Cardiac septum (tissue), 1 donor: ENCODE measurements around the gene NTPCR. TPM values are rescaled to one million over a fixed set of nuclear protein-coding genes. Genes with fewer than 3 reads are reported as not detected.
"Not testable (repeated sequence)": the region's sequence is repeated elsewhere in the genome, so short reads cannot be mapped to it uniquely, and the experiment has no call there.

ENCODE experiments used
- DNase-seq: peaks from one replicate; pipeline ENCODE4 v3.0.0-alpha.2; 2020; ENCODE audit warnings: low spot score
- intact Hi-C: fragments of 100-400 bp; cut with DNase I; formaldehyde crosslinking; loops from one replicate; pipeline ENCODE4 v1.14.0; 2022
- long read RNA-seq: library from polyadenylated mRNA; unstranded; transcript quantifications from one replicate; pipeline ENCODE4 v2.0.0, GENCODE V29; 2021
- total RNA-seq: library from RNA; stranded (reverse); fragmentation: NEBNext Ultra II Directional; extraction: Animal tissue kit (Norgen Biotek cat#: 25700); gene quantifications from one replicate; pipeline ENCODE4 v1.2.1, GENCODE V29; 2021
- donor health status: DM: no; HTN: no; CAD: no.

The NTPCR gene, protein sequence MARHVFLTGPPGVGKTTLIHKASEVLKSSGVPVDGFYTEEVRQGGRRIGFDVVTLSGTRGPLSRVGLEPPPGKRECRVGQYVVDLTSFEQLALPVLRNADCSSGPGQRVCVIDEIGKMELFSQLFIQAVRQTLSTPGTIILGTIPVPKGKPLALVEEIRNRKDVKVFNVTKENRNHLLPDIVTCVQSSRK
- 47.1 TPM for total RNA-seq
- long read RNA-seq, full-length matches to known transcripts = 40 of 45 reads
- long read RNA-seq, partial matches to known transcripts = 1 of 45 reads
- long read RNA-seq, other reads (novel, unspliced or antisense) = 4 of 45 reads

DNA sequence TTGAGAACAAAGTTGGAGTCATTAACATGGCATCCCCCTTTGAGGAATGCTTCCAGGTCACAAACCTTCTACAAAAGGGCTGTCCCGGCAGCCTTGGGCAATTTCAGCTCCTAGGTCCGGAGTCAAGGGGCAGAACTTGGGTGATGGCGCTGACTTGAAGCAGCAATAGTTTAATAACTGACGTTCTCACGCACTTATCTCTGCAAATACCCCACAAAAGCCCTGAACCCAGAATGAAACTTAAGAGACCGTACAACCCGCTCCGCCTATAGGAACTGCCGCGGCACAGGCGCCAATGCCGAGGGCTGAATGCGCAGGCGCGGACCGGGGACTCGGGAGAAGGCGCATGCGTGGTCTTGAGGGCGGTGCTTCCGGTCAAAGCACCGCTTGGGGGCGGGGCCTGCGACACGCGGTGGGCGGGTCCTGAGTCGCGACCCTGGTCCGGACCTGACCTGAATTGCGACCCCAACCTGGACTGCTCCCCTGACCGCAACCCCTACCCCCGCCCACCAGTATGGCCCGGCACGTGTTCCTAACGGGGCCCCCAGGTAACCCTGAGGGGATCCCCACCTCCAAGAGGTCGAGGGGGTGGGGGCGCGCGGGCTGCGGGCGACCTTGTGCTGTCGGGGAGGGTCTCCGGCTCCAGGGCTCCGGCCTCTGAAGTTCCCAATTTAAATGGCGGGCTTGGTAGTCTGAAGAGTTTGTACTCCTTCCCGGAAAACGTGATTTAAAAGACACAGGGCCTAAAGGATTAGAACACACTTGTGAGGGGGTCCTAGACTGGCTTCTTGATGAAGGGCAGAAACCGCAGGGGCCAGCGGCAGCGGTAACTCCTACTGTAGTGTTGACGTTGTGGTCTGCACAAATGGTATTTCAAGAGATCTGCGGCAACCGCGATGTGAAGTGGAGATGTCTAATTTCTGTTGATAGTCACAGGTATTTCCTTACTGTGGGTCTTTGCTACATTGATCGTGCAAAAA lies at the start of gene NTPCR:
Gene NTPCR (plus strand): TSS at position 415 of the 980 bp plus-strand sequence. CDS start 100 bp downstream, at position 515.
- DNase-seq = peak; percentile 97
- intact Hi-C loops = loop anchor here (5.0 kb wide), 2 partner anchors 143 to 318 kb away; partner anchors contain the start of genes MAP10 and SIPA1L2

DNA sequence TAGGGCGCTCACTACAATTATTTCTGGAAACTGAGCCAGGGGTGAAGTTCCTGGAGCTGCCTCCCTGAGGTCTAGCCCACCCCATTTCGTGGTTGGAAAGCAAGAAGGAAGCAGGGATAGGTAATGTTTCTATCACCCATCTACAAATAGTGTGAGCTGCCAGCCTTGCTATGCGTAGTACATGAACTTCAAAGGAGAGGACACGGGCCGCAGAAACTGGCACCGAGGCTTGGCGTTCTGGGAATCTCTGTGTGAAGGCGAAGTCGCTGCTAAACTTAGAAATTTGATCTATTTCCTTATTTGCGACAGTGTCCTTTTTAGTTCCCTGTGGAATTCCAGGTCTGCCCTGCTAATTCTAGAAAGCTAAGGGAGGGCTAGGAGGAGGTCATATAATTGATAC lies 49.6 kb upstream of the NTPCR start:
- no peak for DNase-seq
- intact Hi-C loops = no loop called here

DNA sequence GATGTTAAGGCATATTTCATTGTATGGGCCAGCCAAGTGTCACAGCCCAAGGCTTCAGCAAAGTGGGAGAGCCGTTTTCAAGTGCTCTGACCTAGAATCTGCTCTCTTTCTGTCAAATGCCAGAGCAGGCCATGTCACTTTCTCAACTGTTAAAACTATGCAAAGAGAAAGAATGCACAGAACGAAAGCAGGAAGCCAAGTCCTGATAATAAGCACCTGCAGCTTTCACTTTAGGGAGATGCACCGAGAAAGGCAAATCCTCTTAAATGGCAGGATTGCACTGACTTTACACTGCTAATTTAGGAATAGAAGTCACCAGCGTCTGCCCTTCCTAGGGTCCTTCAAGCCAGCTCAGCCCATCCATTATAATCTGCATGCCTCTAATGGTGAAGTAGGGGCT lies 49.2 kb upstream of the NTPCR start:
- DNase-seq = no peak
- intact Hi-C loops = no loop called here

DNA sequence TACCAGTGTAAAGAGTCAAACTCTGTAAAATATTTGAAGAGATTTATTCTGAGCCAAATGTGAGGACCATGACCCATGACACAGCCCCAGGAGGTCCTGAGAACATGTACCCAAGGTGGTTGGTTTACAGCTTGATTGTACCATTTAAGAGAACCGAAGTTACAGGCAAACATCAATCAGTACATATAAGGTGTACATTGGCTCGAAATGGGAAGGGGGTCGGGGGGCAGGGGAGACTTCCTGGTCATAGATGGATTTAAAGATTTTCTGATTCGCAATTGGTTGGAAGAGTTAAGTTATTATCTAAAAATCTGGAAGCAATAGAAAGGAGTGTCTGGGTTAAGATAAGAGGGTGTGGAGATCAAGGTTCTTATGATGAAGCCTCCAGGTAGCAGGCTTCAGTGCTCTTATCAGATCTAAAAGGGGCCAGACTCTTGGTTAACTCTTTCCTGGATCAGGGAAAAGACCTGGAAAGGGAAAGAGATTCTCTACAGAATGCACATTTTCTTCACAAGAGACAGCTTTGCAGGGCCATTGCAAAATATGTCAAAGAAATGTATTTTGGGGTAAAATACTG lies 47.5 kb upstream of the NTPCR start:
- no peak for DNase-seq
- intact Hi-C loops = no loop called here

DNA sequence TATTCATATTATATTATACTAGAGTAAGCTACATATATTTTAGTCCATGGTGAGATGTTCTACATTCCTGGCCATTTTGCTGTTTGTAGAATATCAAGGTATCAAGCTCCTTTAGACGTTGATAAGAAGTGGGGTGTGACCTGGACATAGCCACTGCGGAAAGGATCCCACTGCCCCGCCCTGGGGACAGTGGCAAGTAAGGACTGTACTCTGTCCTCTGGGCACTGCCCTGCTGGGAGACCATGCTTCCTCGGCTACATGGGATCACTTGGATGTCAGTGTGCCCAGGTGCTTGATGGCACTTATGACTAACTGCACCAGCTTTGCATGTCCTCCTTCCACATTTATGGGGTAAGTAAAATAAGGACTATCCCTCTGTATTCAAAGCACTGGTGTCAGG lies 46.3 kb upstream of the NTPCR start:
- no peak for DNase-seq
- intact Hi-C loops = no loop called here

DNA sequence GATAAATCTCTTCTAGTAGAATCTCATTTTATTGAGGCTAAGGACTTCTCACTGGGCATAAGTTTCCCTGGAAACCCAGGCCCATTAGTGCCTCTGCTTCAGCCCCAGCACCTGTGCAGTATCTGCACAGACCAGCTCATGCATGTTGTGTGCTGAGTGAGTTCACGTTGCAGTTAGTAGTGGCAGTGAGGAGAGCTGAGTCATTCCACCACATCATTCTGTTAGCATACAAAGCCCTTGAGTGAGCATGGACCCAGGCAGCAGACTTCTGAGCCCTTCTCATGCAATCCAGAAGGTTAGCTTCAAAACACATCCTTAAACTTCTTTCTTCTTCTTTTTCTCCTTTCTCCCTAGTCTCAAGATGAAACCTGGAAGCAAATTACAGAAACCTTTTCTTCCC lies 45.8 kb upstream of the NTPCR start:
- no peak for DNase-seq
- intact Hi-C loops = no loop called here

DNA sequence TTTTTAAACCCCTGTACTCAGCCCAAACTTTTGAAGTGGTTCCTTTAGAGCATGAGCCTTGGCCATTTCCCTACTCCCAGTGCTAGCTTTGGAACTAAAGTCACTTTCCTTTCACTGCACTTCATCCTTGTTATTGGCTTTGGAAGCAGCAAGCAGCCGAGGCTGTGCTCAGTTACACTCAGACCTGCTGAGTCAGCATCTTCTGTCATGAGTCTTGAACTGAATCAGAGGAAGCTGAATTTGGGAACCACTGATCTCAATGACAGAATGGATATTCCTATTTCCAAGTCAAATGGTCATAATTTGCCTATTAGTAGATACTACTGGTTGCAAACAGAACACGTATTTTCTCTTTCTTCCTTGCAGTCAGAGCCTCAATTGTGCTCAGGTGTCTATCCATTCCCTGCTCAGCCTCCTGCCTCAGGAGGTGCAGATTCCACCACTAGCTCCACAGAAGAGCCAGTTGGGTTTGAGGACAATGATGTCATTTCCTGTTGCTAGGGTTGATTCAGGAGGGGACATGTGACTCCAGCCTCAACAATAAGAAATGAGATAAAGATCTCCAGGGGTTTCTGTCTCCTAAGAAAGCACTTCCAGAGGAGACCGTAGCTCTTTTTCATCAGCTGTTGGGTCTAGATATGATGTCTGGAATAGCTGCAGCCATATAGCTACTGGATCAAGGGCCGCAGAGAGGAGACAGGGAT lies 44.9 kb upstream of the NTPCR start:
- intact Hi-C loops = loop anchor here (5.0 kb wide), 1 partner anchor 93 kb away; no protein-coding TSS in a partner anchor

DNA sequence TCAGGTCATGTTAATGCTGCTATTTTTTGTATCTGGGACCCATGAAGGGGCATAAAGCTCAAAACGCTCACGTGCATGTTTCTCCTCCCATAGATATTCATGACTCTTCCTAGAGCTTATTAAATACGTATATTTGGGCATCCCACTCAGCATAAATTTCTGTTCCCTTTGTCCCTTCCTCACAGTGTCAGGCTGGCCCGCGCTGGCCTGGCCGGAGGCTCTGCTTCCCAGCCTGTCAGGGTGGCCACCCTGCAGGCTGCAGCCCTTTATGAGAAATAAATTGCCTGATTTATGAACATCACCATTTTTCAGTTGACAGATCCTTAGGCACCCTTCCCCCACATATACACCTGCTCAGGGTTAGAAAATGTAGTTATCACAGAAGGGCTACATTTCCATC lies 44.0 kb upstream of the NTPCR start:
- intact Hi-C loops = loop anchor here (5.0 kb wide), 1 partner anchor 94 kb away; no protein-coding TSS in a partner anchor
- DNase-seq = no peak

More for the DNA sequence above, 44.9 kb upstream of the NTPCR start:
- DNase-seq = no peak

DNA sequence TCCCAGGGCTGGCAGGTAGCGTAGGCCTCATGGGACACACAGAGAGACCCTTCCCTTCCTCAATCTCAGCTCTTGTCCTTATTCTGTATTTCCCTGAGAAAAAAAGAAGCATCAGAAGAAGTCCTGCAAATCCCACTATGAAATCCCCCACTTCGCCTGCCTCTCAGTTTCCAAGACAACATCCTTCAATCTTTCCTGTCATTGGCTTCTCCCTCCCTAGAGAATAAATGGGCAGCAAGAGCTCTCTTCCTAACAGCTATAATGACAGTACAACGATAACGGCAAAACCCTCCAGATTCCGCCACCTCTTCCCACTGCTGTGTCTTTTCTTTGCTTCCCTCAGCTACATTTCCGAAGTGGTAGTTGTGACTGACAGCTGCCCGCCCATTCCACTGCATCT lies 41.6 kb upstream of the NTPCR start:
- intact Hi-C loops = loop anchor here (5.0 kb wide), 1 partner anchor 97 kb away; no protein-coding TSS in a partner anchor
- DNase-seq = no peak

DNA sequence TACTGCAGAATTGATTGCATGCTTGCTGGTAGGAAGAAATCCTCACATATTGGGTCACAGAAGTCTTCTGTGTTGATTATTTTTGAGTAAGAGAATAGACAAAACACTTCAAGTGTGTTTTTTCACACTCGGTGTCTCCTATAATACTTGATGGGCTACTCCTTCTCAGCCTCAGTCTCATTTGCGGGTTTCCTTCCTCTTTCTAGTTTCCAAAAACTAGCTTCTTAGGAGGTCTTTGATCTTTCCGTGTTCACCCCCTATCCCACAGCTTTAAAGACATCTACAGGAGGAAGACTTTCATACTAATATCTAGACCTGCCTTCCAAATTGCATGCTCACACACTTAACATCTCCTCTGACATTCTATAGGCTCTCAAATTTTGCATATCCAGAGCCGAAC lies 40.7 kb upstream of the NTPCR start:
- intact Hi-C loops = loop anchor here (5.0 kb wide), 1 partner anchor 97 kb away; no protein-coding TSS in a partner anchor

DNA sequence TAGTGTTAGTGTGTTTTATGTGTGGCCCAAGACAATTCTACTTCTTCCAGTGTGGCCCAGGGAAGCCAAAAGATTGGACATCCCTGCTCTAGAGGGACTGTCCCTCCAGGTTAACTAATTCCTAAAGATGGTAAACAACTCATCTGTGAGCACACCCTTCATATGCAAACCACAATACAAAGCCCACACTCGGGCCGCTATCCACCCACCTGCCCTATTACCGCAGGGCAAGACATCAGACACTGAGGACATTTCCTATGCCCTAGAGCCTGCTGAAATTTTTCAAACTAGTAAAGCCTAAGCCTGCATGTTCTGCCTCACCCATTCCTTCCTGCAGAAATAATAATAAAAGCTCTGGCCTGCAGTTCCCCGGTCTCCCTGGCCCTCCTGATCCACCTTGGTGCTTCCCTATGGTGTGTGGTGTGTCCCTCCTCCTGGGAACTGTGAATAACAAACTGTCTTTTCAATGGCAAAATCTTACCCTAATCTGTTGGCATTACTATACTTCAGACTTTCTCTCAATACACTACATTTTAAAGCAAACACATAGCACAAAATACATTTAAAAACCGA lies 39.3 kb upstream of the NTPCR start:
- intact Hi-C loops = no loop called here
- no peak for DNase-seq

More for the DNA sequence above, 40.7 kb upstream of the NTPCR start:
- no peak for DNase-seq

DNA sequence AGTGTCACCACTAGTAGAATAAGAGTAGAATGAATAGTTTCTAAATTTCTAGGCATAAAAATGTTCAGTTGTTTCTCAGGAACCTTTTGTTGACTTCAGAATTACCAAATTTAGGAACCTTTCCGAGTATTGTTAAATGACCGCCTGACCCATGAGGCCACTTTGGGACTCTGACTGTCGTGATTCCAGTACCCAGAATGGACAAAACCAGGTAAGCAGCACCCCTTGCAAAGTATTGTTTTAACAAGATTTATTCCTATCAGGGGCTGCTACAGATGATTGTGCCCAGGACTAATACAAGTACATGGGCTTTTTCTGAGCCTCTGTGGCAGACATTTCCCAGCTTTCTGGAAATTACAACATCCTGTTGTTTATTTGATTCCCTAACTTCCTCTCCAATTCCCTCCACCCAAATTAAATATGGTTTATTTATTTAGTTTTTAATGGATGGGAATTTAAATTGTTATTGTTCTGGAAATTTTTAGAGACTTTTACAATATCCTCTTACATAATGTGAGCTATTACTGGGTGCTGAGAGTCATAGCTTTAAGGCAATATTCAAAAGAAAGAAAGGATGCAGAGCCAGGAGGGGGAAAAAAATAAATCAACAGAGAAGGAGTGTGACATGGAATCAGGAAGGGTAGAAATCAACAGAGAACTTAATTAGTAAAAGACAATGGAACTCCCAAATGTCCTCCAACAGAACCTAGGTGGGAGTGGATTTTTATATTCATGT lies 37.4 kb upstream of the NTPCR start:
- intact Hi-C loops = no loop called here

DNA sequence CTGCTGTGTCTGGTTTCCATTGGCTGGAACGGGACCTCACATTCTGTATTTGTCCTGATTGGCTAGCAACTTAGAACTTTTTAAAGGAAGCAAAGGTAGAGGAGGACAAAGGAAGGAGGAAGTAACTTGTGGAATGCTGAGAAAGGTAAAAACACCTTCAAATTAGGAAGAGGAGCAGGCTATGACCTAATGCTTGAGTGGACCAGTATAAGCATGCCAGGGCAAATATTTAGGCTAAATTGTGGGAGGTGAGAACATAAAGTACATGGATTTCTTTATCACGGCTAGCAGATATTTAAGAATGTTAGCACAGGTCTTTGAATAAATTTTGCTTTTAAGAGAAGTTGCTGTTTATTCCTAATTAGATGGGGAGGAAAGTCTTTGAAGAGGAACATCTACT lies 36.1 kb upstream of the NTPCR start:
- intact Hi-C loops = not testable (repeated sequence)

More for the DNA sequence above, 37.4 kb upstream of the NTPCR start:
- DNase-seq = no peak

DNA sequence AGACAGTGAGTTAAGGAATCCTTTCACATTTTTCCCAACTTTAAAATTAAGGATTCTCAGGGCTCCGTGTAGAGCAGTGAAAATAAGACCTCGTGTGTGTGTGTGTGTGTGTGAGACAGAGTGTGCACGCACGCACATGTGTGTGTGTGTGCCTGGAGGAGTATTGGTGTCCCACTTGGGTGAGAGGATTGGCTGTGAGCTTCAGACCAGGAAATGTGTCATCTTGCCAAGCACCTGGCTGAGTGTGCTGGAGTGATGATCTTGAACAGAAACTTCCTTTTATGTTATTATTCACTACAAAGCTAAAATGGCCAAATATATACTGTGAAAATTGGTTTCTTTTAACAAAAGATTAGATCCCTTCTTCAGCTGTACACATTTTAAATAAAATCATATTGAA lies 35.2 kb upstream of the NTPCR start:
- DNase-seq = no peak
- intact Hi-C loops = no loop called here

More for the DNA sequence above, 36.1 kb upstream of the NTPCR start:
- DNase-seq = not testable (repeated sequence)

DNA sequence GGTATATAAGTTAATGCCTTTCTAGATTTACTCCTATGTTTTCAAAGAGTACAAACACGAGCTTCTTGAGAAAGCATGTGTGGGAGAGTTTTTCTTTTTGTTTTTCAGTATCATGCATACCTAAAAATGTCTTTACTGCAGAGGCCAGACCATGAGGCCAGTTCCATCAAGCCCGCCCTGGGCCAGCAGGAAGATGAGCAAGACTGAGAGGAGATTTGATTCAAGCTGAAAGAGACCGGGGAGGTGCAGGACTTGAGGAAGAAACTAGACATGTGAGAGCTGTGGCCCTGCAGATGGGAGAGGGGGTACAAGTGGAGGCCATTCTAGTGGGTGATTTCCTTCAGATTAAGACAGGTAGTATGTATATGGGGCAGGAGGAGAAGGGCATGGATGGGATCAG lies 33.4 kb upstream of the NTPCR start:
- DNase-seq = no peak
- intact Hi-C loops = no loop called here

DNA sequence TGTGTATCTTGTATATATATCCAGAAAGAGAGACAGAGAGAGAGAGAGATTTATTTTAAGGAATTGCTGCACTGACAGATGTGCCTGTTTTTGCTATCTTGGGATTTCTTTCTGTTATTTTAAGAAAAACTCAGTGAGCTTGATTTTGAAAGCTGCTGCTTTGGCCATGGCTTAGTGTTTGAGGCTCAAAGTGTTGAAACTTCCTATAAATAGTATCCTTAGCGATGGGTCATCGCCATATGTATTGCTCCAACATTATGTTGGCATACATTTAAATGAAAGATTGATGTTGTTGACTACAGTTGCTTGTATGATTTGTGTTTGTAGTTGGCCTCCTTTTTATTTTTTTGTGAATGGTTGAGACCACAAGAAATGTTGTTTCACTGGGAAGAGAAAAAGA lies 29.0 kb upstream of the NTPCR start:
- intact Hi-C loops = no loop called here
- DNase-seq = no peak

DNA sequence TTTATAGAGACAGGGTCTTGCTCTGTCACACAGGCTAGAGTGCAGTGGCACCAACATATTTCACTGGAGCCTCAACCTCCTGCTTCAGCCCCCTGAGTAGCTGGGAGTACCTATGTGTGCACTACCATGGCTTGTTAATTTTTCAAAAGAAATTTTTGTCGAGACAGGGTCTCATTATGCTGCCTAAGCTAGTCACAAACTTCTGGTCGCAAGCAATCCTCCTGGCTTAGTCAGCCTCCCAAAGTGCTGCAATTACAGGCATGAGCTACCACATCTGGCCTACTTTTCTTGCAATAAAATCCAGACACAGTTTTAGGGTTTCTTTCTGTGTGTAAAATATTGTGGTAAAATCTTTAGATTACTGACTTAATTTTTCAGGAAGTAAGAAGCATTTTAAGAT lies 27.9 kb upstream of the NTPCR start:
- intact Hi-C loops = no loop called here
- no peak for DNase-seq

DNA sequence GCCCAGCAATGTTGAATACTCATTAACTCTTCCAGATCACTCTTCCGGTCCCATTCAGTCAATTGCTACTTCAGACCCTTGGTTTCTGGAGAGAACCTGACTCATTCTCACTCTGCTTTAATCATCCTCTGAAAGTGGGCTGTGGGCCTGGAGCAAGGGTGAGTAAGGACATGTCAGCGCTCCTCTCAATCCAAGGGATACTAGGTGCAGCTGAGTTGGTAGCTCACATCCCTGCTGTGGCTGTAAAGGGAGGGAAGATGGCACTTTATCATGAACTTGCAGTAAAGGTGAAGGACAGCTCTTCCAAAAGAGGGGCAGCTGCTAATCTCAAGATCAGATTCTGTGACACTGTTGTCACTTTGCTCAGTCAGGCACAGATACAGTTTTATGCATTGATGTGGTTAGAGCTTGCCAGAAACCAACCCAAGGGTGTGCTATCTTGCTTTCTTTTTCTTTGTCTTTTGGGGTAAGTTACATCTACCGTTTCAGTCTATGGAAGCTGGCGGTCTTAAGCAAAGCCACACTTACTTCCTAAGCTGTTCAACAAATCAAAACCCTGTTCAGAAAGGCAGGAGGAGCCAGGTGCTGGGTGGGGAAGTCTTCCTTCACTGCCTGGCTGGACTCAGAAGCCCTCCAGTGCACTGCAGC lies 26.5 kb upstream of the NTPCR start:
- DNase-seq = no peak
- intact Hi-C loops = no loop called here
